ENCODE data around the gene ZCCHC14. TPM values are rescaled to one million over a fixed set of nuclear protein-coding genes. Genes with fewer than 3 reads are reported as not detected.

Gene ZCCHC14
- total RNA-seq, 1 donor from 2014 or later: 19.0 TPM

DNA sequence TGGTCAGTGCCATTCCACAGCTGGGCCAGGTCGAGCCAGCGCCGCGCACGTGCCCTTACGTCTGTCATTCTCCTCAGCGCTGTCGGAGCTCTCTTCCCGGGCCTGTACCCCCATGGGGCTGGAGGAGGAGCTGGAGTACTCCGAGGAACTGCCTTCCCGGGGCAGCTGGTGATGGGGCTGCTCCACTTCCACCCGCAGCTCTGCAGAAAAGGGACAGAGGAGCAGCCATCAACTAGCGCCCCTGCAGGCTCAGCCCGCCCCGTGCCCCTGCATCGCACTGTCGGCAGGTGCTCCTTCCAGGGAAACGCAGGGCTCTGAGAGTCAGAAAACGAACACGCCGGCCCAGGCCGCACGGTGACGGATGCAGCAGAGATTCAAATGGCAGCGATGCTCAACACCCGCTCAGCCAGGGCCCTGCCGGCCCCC lies 79.8 kb downstream of the ZCCHC14 start:
- no peak for FAIRE-seq
- Mint-ChIP-seq H3K27ac (ENCODE audit: unreplicated experiment) (no peak overlapping the region), H3K27me3 (ENCODE audit: low read depth, unreplicated experiment) (no peaks in the 10 kb centered on the region), H3K9me3 (ENCODE audit: unreplicated experiment) (no peaks in the 10 kb centered on the region), H3K4me1 (ENCODE audit: low read depth, unreplicated experiment) (no peaks in the 10 kb centered on the region), H3K4me3 (ENCODE audit: unreplicated experiment) (no peak overlapping the region), H3K36me3 (ENCODE audit: low read depth, unreplicated experiment) (peaks cover 15% of the 10 kb centered on the region)
- H3K4me1 ChIP-seq (ENCODE audit: insufficient read depth, low read length): no peaks in the 10 kb centered on the region
- H2AFZ ChIP-seq (ENCODE audit: low read depth, low read length): no peak overlapping the region
- no peak overlapping the region for H3K4me2 ChIP-seq (ENCODE audit: low read length)
- no peak overlapping the region for H3K9ac ChIP-seq (ENCODE audit: low read length)
- H3K27me3 ChIP-seq (ENCODE audit: insufficient read depth, low read length): no peaks in the 10 kb centered on the region
- H3K4me3 ChIP-seq (ENCODE audit: insufficient read depth, low read depth, low read length): no peak overlapping the region
- TF ChIP-seq EZH2 (IDR thresholded peaks at IDR 0.05; ENCODE audit: insufficient read depth, low read length): no peak
- TF ChIP-seq, protein P1, sequence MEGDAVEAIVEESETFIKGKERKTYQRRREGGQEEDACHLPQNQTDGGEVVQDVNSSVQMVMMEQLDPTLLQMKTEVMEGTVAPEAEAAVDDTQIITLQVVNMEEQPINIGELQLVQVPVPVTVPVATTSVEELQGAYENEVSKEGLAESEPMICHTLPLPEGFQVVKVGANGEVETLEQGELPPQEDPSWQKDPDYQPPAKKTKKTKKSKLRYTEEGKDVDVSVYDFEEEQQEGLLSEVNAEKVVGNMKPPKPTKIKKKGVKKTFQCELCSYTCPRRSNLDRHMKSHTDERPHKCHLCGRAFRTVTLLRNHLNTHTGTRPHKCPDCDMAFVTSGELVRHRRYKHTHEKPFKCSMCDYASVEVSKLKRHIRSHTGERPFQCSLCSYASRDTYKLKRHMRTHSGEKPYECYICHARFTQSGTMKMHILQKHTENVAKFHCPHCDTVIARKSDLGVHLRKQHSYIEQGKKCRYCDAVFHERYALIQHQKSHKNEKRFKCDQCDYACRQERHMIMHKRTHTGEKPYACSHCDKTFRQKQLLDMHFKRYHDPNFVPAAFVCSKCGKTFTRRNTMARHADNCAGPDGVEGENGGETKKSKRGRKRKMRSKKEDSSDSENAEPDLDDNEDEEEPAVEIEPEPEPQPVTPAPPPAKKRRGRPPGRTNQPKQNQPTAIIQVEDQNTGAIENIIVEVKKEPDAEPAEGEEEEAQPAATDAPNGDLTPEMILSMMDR (IDR thresholded peaks at IDR 0.05; ENCODE audit: insufficient read depth, low read depth, low read length): no peak
- no peak overlapping the region for H3K27ac ChIP-seq (ENCODE audit: low read depth, low read length)
- no peaks in the 10 kb centered on the region for H3K9me3 ChIP-seq (ENCODE audit: insufficient read depth, low read depth, low read length)
- no peak for DNase-seq (ENCODE audit: low read depth)
- H4K20me1 ChIP-seq (ENCODE audit: insufficient read depth, low read length): peaks cover 27% of the 10 kb centered on the region
- H3K36me3 ChIP-seq (ENCODE audit: insufficient read depth, low read length): peaks cover 22% of the 10 kb centered on the region
- H3K79me2 ChIP-seq (ENCODE audit: insufficient read depth, low read length): no peaks in the 10 kb centered on the region

DNA sequence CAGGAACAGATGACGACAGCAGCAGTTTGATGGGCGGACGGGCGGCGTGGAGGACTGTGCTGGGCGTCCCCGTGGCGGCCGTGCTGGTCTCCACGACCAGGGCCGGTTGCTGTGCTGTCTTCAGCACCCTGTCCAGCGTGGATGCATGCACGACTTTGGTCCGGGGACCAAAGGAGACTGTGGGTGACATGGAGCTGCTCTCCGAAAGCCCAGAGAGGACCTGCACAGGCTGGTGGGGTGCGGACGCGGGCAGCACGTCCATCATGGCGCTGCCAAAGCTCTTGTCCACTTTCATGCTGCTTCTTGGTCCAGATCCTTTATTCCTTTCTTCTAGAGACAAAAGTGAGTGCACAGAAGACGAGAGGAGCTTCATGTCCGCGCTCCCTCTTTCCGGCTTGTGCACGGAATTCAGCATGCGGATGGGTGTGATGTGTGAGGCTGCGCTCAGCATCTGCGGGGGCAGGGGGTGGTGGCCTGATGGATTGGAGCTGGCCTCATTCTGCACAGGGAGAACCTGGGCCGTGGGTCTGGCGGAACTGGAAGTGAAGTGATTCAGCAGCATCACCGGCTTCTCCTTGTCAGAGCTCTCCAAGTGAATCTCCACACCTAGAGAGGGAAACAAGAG lies 80.3 kb downstream of the ZCCHC14 start:
- no peaks in the 10 kb centered on the region for H3K9me3 Mint-ChIP-seq (ENCODE audit: unreplicated experiment)
- no peak overlapping the region for H3K4me3 Mint-ChIP-seq (ENCODE audit: unreplicated experiment)
- no peak overlapping the region for H3K4me2 ChIP-seq (ENCODE audit: low read length)
- H3K27me3 ChIP-seq (ENCODE audit: insufficient read depth, low read length): no peaks in the 10 kb centered on the region
- H3K4me1 Mint-ChIP-seq (ENCODE audit: low read depth, unreplicated experiment): no peaks in the 10 kb centered on the region
- H3K36me3 ChIP-seq (ENCODE audit: insufficient read depth, low read length): peaks cover 22% of the 10 kb centered on the region
- H3K4me3 ChIP-seq (ENCODE audit: insufficient read depth, low read depth, low read length): no peak overlapping the region
- H3K27ac ChIP-seq (ENCODE audit: low read depth, low read length): no peak overlapping the region
- no peak overlapping the region for H2AFZ ChIP-seq (ENCODE audit: low read depth, low read length)
- no peaks in the 10 kb centered on the region for H3K4me1 ChIP-seq (ENCODE audit: insufficient read depth, low read length)
- no peaks in the 10 kb centered on the region for H3K79me2 ChIP-seq (ENCODE audit: insufficient read depth, low read length)
- FAIRE-seq (no peak), DNase-seq (ENCODE audit: low read depth) (no peak)
- no peaks in the 10 kb centered on the region for H3K9me3 ChIP-seq (ENCODE audit: insufficient read depth, low read depth, low read length)
- H3K27ac Mint-ChIP-seq (ENCODE audit: unreplicated experiment): no peak overlapping the region
- no peak overlapping the region for H3K9ac ChIP-seq (ENCODE audit: low read length)
- H3K27me3 Mint-ChIP-seq (ENCODE audit: low read depth, unreplicated experiment): no peaks in the 10 kb centered on the region
- H4K20me1 ChIP-seq (ENCODE audit: insufficient read depth, low read length): peaks cover 27% of the 10 kb centered on the region
- H3K36me3 Mint-ChIP-seq (ENCODE audit: low read depth, unreplicated experiment): peaks cover 12% of the 10 kb centered on the region
- TF ChIP-seq, protein P1 (IDR thresholded peaks at IDR 0.05; ENCODE audit: insufficient read depth, low read depth, low read length): no peak
- no peak for TF ChIP-seq EZH2 (IDR thresholded peaks at IDR 0.05; ENCODE audit: insufficient read depth, low read length)
